Measurements from ENCODE around the gene BRSK1. TPM values are rescaled to one million over a fixed set of nuclear protein-coding genes. Genes with fewer than 3 reads are reported as not detected.

BRSK1 gene
- total and polyA plus RNA-seq, 2 of the 13 experiments (the other 11 are each of a cell fraction or from before 2014, with no cell fraction given) = 0.18 to 1.2 TPM

DNA sequence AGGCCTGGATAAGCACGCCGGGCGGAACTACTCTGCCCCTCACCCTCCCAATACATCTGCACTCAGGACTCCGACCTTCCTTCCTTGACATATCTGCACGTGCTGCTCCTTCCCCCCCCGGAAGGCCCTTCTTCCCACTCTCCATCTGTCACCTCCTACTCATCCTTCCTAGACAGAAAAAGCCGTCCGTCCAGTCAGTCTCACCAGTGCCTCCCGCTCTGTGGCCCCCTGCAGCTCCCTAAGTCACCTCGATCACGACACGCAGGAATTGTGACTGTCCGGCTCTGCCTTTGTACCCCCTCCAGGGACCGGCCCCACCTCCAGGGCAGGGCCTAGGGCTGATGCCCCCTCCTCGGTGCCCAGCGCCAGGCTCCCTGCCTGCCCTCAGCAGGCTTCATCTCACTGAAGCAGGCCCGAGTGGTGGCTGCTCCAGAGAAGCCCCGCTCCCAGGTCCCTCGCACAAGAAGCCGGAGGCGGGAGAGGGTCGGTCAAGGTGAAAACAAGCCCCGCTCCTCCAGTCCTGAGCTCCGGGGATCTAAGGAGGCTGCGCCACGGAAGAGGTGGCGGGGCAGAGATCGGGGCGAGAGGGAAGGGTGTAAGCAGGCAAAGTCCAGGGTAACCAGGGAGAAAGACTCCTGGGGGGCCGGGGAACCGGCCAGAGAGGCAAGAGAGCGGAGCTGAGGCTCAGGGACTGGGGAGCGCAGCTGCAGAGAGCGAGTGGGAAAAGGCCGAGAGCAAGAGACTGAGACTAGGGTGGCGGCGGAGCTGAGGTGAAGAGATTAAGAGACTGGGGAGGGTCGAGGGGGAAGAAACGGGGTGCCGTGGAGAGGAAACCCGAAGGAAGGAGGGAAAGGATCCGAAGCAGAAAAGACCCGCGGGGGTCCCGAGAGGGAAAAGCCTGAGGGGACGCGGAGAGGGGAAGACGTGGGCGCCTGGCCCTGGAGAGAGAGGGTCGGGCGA lies 26.1 kb upstream of the BRSK1 start (continued):
- no peak for TF ChIP-seq ZNF337 (CRISPR knock-in tag; IDR thresholded peaks at IDR 0.05; ENCODE audit: borderline replicate concordance, low read depth)
- TF ChIP-seq SNAI1 (CRISPR knock-in tag; IDR thresholded peaks at IDR 0.05; ENCODE audit: borderline replicate concordance) = no peak
- no peak for TF ChIP-seq ZNF883 (CRISPR knock-in tag; IDR thresholded peaks at IDR 0.05; ENCODE audit: not compliant biosample characterization)
- no peak for TF ChIP-seq MZF1 (CRISPR knock-in tag; IDR thresholded peaks at IDR 0.05; ENCODE audit: borderline replicate concordance)
- TF ChIP-seq KAT2B (IDR thresholded peaks at IDR 0.05; ENCODE audit: borderline replicate concordance, low read depth, low read length) = no peak
- TF ChIP-seq PHF8 (CRISPR knock-in tag; IDR thresholded peaks at IDR 0.05) = peak; percentile 62
- TF ChIP-seq, protein P1, sequence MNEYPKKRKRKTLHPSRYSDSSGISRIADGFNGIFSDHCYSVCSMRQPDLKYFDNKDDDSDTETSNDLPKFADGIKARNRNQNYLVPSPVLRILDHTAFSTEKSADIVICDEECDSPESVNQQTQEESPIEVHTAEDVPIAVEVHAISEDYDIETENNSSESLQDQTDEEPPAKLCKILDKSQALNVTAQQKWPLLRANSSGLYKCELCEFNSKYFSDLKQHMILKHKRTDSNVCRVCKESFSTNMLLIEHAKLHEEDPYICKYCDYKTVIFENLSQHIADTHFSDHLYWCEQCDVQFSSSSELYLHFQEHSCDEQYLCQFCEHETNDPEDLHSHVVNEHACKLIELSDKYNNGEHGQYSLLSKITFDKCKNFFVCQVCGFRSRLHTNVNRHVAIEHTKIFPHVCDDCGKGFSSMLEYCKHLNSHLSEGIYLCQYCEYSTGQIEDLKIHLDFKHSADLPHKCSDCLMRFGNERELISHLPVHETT (CRISPR knock-in tag; conservative IDR thresholded peaks at IDR 0.05) = no peak
- TF ChIP-seq CENPT (CRISPR knock-in tag; IDR thresholded peaks at IDR 0.05; ENCODE audit: low read depth) = no peak
- TF ChIP-seq ZFP1 (CRISPR knock-in tag; IDR thresholded peaks at IDR 0.05) = no peak
- TF ChIP-seq SMC3 (IDR thresholded peaks at IDR 0.05; ENCODE audit: low read length) = no peak
- TF ChIP-seq XBP1 (CRISPR knock-in tag; IDR thresholded peaks at IDR 0.05) = no peak
- TF ChIP-seq ZNF788 (CRISPR knock-in tag; IDR thresholded peaks at IDR 0.05; ENCODE audit: borderline replicate concordance) = 0 out of 2 replicates have a peak, but pooled peaks have one; percentile 34
- TF ChIP-seq, protein P2, sequence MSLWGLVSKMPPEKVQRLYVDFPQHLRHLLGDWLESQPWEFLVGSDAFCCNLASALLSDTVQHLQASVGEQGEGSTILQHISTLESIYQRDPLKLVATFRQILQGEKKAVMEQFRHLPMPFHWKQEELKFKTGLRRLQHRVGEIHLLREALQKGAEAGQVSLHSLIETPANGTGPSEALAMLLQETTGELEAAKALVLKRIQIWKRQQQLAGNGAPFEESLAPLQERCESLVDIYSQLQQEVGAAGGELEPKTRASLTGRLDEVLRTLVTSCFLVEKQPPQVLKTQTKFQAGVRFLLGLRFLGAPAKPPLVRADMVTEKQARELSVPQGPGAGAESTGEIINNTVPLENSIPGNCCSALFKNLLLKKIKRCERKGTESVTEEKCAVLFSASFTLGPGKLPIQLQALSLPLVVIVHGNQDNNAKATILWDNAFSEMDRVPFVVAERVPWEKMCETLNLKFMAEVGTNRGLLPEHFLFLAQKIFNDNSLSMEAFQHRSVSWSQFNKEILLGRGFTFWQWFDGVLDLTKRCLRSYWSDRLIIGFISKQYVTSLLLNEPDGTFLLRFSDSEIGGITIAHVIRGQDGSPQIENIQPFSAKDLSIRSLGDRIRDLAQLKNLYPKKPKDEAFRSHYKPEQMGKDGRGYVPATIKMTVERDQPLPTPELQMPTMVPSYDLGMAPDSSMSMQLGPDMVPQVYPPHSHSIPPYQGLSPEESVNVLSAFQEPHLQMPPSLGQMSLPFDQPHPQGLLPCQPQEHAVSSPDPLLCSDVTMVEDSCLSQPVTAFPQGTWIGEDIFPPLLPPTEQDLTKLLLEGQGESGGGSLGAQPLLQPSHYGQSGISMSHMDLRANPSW (CRISPR knock-in tag; IDR thresholded peaks at IDR 0.05; ENCODE audit: borderline replicate concordance) = no peak
- TF ChIP-seq, protein P3, sequence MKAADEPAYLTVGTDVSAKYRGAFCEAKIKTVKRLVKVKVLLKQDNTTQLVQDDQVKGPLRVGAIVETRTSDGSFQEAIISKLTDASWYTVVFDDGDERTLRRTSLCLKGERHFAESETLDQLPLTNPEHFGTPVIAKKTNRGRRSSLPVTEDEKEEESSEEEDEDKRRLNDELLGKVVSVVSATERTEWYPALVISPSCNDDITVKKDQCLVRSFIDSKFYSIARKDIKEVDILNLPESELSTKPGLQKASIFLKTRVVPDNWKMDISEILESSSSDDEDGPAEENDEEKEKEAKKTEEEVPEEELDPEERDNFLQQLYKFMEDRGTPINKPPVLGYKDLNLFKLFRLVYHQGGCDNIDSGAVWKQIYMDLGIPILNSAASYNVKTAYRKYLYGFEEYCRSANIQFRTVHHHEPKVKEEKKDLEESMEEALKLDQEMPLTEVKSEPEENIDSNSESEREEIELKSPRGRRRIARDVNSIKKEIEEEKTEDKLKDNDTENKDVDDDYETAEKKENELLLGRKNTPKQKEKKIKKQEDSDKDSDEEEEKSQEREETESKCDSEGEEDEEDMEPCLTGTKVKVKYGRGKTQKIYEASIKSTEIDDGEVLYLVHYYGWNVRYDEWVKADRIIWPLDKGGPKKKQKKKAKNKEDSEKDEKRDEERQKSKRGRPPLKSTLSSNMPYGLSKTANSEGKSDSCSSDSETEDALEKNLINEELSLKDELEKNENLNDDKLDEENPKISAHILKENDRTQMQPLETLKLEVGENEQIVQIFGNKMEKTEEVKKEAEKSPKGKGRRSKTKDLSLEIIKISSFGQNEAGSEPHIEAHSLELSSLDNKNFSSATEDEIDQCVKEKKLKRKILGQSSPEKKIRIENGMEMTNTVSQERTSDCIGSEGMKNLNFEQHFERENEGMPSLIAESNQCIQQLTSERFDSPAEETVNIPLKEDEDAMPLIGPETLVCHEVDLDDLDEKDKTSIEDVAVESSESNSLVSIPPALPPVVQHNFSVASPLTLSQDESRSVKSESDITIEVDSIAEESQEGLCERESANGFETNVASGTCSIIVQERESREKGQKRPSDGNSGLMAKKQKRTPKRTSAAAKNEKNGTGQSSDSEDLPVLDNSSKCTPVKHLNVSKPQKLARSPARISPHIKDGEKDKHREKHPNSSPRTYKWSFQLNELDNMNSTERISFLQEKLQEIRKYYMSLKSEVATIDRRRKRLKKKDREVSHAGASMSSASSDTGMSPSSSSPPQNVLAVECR (CRISPR knock-in tag; IDR thresholded peaks at IDR 0.05; ENCODE audit: borderline replicate concordance) = peak; percentile 49
- TF ChIP-seq MXI1 (IDR thresholded peaks at IDR 0.05; ENCODE audit: borderline replicate concordance, low read depth, low read length) = peak; percentile 27; the same call in 1 of the 3 replicates
- TF ChIP-seq MEIS2 (CRISPR knock-in tag; IDR thresholded peaks at IDR 0.05) = no peak
- TF ChIP-seq POLR2A (IDR thresholded peaks at IDR 0.05; ENCODE audit: insufficient read depth in 1 of 2, low read depth in 2 of 2, low read length in 2 of 2) = no peak
- TF ChIP-seq KLF15 (CRISPR knock-in tag; IDR thresholded peaks at IDR 0.05; ENCODE audit: borderline replicate concordance) = no peak
- TF ChIP-seq NFRKB (IDR thresholded peaks at IDR 0.05) = no peak
- no peak for TF ChIP-seq ZNF501 (CRISPR knock-in tag; IDR thresholded peaks at IDR 0.05)
- TF ChIP-seq ATF7-NPFF (CRISPR knock-in tag; IDR thresholded peaks at IDR 0.05; ENCODE audit: low read depth) = no peak
- no peak for TF ChIP-seq ZNF136 (CRISPR knock-in tag; IDR thresholded peaks at IDR 0.05; ENCODE audit: low read depth)
